HG02759 (cell line): ENCODE results near the gene FRMPD4.
A peak's percentile ranks its signal among the peaks of the same experiment; 100 is the strongest.

Experiments
- ATAC-seq: cut with Tn5 transposase; IDR thresholded peaks from one replicate; pipeline ENCODE4 v1.9.1; 2021; ENCODE audit warnings: mild to moderate bottlenecking, moderate library complexity; ENCODE audit not compliant: unreplicated experiment

Gene FRMPD4

GRCh38 chrX:12611471-12611870 is 473.2 kb downstream of the FRMPD4 start:
- ATAC-seq, result no peak

- ATAC-seq, result no peak
Measured at GRCh38 chrX:12614266-12614665, 476.0 kb downstream of the FRMPD4 start.

DNA sequence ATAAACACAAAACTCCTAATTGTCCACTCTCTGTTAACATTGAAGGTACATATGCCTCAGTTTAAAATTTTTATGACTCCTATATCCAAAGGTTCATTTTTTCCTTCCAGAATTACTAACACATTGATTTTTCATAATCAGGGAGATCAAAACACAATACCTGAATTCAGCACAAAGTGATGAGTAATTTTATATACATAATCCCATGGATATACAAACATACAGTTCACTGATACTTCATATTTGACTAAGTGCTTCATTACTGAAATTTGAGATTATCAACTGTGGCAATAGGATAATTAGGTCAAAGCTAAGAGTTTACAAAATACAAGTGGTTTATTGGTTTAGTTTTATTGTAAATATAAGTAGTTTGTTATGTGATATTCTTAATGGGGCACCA is 476.8 kb downstream of the FRMPD4 start:
- no peak for ATAC-seq

DNA sequence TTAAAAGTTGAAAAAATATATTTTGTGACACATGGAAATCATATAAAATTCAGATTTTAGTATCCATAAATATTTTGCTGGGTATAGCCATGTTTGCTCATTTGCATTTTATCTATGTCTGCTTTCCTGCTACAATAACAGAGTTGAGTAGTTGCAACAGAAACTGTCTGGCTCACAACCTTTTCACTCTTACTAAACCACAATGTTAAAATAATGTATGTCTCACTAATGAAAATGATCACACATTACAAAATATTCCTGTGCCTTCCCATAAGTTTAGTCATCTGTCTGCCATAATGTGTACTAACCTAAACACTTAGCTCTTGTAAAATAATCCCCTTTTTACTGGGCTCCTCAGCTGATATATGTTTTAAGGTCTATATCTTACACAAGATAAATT is 479.0 kb downstream of the FRMPD4 start:
- no peak for ATAC-seq

- no peak for ATAC-seq
Measured at GRCh38 chrX:12647230-12647629, 509.0 kb downstream of the FRMPD4 start.

DNA sequence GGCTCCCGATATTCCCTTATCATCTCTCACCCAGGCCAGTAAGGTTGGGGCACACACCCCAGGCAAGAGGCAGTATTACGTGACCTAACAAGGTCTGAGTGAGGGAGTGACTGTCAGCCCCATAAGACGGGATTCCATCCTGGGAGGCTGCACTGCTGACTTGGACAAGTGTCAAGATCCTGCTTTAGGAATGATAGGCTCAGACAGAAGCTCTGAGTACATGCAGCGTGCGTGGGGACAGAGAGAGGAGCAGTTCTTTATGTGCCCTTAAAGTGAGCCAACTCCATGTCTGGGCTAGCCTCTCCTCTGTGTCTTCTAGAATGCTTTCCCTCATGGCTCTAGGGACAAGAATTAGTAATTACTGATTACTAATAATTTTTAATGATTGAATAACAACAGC is 510.7 kb downstream of the FRMPD4 start:
- ATAC-seq, result no peak

- ATAC-seq, result no peak
Measured at GRCh38 chrX:12657433-12657832, 519.2 kb downstream of the FRMPD4 start.

DNA sequence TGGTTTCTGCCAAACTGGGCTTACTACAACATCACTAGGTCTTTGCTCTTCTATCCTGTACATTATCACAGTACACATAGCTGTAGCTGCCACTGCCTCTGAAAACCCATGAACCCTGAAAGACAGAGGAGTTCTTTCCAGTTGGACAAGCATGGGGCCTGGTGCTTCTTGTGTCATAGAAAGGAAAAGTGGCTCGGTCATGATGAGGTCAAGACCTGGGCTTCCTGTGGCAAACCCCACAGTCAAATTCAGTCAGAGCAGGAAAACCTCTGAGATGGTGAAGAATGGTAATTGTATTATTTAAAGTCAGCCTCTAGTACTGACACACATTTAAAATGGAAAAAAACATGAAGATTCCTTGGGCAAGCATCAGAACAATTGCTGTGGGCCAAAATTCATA is 519.6 kb downstream of the FRMPD4 start:
- peak; percentile 76 for ATAC-seq

DNA sequence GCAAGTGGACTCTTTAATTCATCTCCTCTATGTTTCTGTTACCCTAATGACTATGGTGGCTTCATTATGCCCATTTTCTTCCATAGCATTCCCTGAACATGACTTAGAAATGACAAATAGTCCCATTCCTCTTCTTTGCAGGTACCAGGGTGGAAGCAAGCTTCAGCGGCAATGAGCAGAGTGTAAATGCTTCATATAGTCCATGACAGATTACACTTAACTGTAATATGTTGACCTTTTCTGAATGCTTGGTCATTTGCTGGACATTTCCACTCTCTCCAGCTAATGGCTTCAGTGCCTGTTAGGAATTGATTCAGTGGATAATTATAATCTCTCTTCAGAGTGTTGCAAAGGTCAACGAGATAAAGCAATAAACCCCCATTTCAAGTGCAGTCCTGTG is 523.2 kb downstream of the FRMPD4 start:
- ATAC-seq, result no peak

DNA sequence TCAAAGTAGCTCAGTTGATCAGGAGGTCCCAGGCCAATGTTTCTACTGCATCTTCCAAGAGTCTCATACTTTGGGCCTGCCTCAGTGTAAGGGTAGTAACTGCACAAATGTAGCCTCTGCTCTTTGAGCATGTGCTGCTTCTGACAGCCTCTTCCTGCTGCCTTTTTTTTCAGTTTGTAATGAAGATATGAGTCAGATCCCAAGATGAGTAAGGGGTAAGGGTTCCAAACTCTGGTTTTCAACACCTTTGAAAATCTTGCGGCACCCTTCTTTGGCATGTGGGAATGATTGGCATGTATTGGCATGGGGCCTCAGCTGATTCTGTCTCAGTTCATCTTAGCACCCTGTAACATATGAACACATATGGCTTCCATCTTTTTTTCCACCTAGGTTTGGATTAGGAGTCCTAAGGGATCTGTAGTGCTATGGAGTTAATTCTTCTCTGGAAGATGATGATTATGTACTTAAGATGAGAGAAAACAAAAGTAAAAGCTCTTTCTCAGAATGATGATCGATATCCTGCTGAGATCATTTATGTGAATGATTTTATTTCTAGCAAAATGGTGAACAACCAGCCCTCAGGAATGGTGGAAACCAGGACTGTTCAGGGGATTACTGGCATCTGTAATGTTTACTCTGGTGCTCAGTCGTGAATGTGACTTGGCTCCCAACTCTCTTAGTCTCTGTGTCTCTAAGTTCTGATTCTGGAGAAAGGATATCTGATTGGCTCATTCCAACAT is 534.3 kb downstream of the FRMPD4 start:
- ATAC-seq, result no peak

DNA sequence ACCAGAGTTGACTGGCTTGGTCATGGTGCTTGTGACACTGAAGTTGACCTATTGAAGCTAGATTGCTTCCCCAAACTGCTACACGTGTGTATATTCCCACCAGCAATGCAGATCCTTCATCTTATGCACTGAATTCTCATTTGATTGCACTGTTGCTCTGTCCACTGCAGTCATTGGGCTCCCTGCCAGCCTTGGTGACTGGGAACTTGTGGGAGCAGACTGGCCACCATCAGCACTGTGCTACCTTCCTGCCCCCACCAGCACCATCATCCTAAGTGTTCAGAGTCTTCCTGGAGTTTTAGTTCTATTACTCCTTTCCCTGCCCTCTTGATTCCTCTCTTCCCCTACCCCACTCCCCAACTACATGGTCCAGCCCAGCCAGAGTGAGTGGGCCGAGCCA is 535.2 kb downstream of the FRMPD4 start:
- ATAC-seq, result no peak

GRCh38 chrX:12679522-12679921 is 541.2 kb downstream of the FRMPD4 start:
- ATAC-seq, result no peak

- ATAC-seq, result no peak
Measured at GRCh38 chrX:12681047-12681446, 542.8 kb downstream of the FRMPD4 start.

GRCh38 chrX:12685541-12685940 is 547.3 kb downstream of the FRMPD4 start:
- ATAC-seq, result no peak

GRCh38 chrX:12686331-12686730 is 548.1 kb downstream of the FRMPD4 start:
- ATAC-seq, result no peak

GRCh38 chrX:12690646-12691045 is 552.4 kb downstream of the FRMPD4 start:
- ATAC-seq, result no peak

GRCh38 chrX:12693754-12694153 is 555.5 kb downstream of the FRMPD4 start:
- ATAC-seq, result no peak

GRCh38 chrX:12700745-12701144 is 562.5 kb downstream of the FRMPD4 start:
- ATAC-seq, result no peak

DNA sequence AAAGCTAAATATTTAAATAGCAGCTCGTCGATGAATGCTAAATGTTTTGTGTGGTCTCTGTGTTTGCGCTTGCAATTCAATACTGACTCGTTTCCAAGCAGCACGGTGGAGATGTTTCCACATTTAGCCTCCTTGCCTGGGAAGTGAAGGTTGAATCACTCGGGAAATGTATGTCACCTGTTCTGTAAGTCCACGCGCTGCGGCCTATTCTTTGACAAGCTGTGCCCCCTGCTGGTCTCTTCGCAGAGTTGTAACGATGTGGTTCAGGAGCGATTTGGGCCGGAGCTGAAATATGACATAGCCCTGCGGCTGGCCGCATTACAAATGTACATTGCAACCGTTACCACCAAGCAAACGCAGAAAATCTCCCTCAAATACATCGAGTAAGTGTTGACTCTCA is 563.4 kb downstream of the FRMPD4 start:
- no peak for ATAC-seq

GRCh38 chrX:12702509-12703091 is 564.3 kb downstream of the FRMPD4 start:
- ATAC-seq, result no peak

GRCh38 chrX:12704706-12705105 is 566.4 kb downstream of the FRMPD4 start:
- no peak for ATAC-seq

DNA sequence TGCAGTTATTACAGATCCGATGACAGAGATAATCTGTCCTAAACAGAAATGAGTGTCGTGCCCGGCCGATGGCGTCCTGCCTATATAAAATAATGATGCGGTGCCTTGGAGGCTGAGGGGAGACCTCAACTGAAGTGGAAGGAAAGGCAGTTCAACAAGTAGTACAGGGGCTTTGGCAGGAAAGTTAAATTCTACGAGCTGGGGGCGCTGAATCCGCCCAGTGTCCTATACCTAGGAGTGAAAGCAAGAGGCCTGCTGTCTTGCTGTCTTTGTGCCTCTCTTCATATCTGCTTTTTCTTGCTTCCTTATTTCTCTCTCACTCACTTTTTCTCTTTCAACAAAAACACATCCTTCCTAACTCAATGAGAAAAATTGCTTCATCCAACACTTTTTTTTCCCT is 570.8 kb downstream of the FRMPD4 start:
- ATAC-seq, result no peak
